HG03457 (cell line): ENCODE results near the gene GNG4.
"Not testable (repeated sequence)": the region's sequence is repeated elsewhere in the genome, so short reads cannot be mapped to it uniquely, and the experiment has no call there.

ENCODE experiments used
- ATAC-seq: cut with Tn5 transposase; IDR thresholded peaks from one replicate; pipeline ENCODE4 v1.9.1; 2021; ENCODE audit warnings: moderate number of reproducible peaks; ENCODE audit not compliant: unreplicated experiment

The GNG4 gene

DNA sequence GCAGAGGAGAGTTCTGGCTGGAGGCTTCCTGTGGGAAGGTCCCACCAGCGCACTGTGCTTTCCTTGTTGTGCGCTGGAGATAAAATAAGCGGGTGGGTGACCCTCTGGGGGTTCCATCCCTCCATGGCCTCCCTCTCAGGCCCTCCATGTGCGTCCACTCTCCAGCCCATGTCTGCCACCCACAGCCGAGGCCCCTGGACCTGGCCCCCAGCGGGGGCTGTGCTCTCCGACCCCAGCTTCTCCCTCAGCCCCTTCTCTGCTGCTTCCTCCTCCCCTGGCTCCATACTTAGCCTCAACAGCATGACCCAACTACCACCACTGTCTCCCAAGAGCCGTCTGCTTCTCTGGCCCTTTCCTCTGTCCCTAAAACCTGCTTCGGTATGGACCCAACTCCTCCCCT lies 61.4 kb downstream of the GNG4 start:
- ATAC-seq: no peak

DNA sequence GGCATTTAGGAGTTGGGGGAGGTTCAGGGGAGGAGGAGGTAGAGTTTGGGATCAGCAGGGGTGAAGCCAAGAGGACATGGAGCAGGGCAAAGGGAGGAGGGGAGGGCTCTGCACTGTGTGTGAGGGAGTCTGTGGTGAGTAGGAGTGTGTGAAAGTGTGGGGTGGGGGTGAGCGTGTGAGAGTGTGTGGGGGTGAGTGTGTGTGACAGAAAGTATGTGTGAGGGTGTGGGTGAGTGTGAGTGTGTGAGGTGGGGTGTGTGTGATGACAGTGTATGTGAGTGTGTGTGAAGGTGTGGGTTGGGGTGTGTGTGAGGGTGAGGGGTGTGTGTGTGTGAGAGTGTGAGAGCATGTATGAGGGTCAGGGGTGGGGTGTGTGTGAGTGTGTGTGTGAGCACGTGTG lies 62.6 kb downstream of the GNG4 start:
- ATAC-seq: no peak

DNA sequence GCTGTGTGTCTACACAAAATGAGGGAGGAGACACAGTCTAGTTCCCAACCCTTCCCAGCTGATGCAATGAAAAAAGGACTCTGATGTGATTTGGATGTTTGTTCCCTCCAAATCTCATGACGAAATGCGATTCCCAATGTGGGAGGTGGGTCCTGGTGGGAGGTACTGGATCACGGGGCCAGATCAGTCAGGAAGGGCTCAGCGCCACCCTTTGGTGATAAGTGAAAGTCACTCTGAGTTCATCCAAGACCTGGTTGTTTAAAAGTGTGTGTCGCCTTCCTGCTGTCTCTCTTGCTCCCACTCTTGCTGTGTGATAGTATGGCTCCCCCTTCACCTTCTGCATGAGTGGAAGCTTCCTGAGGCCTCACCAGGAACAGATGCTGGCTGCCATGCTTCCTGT lies 63.2 kb downstream of the GNG4 start:
- no peak for ATAC-seq

DNA sequence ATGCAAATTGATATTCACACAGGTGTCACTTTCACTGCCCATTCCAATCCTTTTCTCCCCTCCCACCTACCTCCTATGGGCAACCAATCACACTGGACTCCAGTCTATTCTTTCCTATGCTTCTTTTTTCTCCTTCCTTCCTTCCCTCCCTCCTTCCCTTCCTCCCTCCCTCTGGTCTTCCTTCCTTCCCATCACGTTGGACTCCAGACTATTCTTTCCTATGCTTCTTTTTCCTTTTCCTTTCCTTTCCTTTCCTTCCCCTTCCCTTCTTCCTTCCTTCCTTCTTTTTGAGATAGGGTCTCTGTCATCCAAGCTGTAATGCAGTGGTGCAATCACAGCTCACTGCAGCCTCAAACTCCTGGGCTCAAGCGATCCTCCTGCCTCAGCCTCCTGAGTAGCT lies 64.6 kb downstream of the GNG4 start:
- ATAC-seq: no peak

DNA sequence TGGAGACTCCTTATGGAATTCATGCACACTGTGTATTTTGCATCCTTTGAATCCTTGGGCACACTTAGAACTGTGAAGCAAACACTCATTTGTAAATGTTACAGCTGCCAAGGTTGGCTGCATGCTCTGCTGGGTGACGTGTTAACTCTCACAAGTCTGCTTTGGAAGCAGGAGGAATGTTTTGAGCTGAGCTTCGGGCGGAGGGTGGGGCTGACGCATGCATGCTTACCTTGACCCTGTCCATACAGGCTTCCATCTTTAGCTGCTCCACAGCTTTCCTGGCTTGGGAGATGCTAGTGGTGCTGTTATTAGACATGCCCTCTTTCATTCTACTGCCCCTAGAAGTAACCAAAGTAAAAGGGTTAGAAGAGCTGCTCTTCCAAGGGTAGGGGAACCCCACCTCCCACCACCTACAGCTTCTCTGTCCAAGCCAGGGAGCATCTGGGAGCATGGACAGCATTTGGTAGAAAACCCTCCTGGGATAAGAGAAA lies 66.0 kb downstream of the GNG4 start:
- ATAC-seq: no peak

DNA sequence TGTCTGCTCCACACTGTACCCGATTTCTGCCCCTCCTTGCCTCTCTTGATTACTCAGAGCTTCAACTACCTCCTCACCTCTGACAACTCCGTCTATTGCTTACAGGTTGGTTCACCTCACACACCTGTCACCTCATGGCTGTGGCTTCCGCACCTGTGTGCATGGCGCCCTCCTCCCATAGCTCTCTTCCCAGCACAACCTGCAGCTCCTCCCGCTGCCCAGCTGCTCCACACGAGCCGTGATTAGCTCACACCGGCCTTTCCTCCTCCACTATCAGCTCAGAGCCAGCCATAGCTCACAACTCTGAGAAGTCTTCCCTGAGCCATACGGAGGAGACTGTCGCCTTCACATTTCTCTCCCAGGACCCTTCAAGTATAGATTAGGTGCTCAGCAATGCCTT lies 67.5 kb downstream of the GNG4 start:
- no peak for ATAC-seq

DNA sequence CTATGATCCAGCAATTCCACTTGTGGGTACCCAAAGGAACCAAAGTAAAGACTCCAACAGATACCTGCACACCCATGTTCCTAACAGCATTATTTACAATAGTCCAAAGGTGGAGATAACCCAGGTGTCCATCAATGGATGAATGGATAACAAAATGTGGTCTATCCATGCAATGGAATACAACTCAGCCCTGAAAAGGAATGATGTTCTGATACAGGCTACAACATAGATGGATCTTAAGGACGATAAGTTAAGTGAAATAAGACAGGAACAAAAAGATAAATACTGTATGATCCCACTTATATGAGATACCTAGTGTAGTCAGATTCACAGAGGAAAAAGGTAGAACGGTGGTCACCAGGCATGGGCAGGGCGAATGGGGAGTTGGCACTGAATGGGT lies 69.7 kb downstream of the GNG4 start:
- ATAC-seq: no peak

DNA sequence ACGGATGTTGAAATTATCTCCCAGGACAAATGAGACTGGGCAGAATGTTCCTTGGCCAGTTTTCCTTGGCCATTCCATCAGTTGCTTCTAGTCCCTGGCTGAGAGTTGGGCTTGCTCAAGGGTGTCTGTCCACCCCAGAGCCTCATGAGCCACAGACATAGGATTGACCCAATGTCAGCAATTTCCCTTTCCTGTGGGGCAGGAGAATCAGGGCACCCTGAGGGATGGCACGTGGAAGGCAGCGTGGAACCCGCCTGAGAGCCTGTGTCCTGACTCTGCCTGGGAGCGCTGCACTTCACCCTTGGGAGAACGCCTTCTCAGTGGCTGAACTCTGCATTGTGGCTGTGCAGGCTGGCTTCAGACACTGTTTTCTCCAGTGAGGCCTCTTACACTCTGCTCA lies 74.0 kb downstream of the GNG4 start:
- ATAC-seq: no peak

DNA sequence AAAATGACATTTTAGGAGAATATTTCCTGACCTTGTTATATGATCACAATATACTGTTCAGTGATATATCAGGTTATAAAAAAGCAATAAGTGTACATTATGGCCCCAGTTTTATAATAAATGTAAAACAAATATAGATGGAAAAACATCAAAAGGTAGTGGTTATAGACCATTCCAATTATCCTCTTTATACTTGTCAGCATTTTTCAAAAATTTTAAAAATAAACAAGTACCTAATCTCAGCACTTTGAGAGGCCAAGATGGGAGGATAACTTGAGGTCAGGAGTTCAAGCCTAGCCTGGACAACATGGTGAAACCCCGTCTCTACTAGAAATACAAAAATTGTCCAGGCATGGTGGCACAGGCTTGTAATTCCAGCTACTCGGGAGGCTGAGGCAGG lies 75.7 kb downstream of the GNG4 start:
- no peak for ATAC-seq

DNA sequence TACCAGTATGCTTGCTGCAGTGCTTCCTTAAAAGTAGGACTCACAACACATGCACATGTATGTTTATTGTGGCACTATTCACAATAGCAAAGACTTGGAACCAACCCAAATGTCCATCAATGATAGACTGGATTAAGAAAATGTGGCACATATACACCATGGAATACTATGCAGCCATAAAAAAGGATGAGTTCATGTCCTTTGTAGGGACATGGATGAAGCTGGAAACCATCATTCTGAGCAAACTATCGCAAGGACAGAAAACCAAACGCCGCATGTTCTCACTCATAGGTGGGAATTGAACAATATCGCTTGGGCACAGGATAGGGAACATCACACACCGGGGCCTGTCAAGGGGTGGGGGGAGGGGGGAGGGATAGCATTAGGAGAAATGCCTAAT lies 76.6 kb downstream of the GNG4 start:
- ATAC-seq: not testable (repeated sequence)

DNA sequence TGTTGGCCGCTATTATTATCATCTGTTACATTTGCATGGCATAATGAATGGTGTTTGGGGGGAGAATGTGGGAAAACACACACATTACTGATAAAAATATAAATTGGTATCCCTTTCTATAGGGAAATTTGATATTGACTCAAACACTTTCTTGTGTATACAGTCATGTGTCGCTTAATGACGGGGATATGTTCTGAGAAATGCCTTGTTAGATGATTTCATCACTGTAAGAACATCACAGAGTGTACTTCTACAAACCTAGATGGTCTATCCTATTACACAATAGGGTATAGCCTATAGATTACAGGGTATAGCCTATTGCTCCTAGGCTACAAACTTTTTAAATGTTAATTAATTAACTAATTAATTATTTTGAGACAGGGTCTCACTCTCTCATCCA lies 78.1 kb downstream of the GNG4 start:
- ATAC-seq: no peak

DNA sequence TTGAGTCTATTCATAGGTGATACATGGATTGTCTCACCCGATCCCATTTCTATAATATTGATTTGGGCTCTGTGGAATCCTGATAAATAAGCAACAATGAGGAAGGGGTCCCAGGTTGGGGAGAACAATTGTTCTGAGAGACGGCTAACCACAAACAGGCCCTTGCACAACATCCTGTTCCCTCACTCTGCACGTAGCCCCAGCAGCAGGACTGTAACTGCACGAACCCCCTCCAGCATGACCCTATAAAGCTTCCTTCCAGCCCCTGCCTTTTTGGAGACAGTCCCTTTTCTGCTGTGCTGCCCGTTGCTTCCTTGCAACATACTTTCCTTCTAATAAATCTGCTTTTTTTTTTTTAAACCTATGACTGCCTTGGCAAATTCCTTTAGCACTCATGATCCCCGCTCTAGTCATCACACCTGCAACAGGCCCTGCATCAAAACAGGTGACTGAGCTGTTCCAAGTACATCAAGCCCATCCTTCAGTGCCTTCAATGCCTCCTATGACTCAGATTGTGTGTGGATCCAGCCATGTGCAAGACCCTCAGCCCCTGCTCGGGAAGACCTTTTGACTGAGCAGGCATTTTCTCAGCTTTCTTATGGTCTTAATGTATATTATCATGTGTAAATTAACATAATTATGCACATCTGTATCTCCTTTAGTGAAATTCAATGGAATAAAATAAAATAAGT lies 81.6 kb downstream of the GNG4 start:
- no peak for ATAC-seq

DNA sequence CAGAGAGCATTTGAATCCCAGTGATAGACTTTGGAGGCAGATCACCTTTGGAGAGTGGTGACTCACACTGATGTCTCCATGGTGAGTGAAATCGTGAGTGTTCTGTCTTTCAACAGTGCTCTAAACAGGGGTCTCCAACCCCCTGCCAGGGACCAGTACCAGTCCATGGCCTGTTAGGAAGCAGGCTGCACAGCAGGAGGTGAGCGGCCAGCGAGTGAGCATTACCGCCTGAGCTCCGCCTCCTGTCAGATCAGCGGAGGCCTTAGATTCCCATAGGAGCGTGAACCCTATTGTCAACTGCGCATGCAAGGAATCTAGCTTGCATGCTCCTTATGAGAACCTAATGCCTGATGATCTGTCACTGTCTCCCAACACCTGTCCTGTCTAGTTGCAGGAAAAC lies 83.5 kb downstream of the GNG4 start:
- ATAC-seq: no peak

DNA sequence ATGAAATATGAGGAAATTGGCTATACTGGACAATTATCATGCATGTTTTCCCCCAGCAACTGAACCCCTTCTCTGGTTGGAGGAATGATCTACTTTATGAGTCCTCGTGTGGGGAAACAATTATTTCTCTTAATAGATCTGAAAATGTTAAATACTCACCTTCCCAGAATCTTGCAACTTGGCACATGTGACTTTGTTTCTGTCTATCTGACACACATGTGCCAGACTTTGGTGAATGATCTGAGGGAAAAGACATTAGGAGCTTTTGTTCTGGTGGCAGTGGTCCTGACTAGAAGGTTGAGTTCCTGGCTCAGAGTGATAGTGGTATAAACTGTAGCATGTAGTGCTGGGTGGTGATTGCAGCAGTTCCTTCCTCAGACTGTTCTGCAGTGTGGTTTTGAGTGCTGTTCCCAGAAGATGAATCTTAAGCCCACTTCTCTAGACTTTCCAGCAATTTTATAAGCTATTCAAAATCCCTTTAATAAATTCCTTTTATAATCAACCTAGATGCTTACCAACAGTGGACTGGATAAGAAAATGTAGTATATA lies 86.0 kb downstream of the GNG4 start:
- ATAC-seq: no peak

DNA sequence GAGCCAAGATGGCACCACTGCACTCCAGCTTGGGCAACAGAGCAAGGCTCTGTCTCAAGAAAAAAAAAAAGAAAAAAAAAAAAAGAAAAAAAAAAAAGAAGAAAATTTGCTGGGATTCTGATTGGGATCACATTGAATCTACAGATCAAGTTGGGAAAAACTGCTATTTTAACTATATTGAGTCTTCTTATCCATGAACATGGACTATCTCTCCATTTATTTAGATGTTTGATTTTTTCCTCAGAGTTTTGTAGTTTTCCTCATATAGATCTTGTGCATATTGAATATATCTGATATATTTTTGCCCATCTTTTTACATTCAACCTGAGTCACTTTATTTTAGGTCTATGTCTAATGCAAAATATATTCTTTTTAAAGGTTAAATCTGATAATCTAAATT lies 87.0 kb downstream of the GNG4 start:
- ATAC-seq: no peak

DNA sequence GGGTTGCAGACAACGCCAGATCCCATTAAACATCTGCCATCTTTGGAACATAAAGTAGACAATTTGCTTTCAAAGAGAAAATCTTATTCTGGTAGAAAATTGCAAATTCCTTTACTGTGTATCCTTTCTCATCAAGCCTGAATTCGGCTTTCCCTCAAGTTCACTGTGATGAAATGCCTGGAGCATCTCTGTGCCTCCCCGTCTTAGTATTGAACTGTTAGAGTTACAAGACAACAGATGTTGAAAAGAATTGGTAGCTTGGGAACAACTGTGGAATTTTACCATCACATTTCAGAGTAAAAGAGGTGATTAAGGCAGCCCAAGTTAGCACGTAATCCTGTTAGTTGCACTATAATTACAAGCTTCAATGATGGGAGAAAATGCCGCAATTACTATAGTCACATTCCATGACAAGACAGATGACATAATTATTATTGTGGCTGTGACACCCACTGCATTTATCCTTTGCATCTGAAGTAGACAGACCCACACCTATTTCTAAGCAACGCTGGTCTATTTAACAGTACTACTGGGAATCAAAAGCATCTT lies 90.9 kb downstream of the GNG4 start:
- ATAC-seq: no peak

DNA sequence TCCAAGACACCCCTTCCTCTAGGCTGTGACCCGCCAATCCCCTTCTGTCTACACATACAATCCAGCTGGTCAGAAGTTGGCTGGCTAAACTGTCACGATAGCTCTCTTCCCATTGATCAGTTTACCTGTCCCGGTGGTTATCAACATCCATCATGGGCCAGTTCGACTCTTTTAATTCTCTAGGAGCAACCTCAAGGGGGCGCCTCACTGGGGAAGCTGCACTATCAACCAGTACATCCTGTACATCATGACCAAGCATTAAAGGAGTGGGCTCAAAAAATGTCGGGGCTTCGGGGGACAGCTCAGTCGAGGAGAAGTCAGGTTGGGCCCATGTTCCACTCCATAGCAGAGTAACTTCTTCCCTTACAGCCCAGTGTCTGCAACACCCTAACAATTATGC lies 92.1 kb downstream of the GNG4 start:
- no peak for ATAC-seq

DNA sequence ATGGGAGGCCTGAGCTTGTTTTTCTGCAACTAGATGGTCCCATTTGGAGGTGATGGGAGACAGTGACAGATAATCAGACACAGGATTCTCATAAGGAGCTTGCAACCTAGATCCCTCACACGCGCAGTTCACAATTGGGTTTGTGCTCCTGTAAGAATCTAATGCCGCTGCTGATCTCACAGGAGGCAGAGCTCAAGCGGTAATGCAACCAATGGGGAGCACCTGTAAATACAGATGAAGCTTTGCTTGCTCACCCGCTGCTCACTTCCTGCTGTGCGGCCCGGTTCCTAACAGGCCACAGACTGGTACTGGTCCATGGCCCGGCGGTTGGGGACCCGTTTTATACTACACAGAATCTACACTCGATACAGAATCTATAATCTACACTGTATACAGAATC lies 92.8 kb downstream of the GNG4 start:
- ATAC-seq: no peak

DNA sequence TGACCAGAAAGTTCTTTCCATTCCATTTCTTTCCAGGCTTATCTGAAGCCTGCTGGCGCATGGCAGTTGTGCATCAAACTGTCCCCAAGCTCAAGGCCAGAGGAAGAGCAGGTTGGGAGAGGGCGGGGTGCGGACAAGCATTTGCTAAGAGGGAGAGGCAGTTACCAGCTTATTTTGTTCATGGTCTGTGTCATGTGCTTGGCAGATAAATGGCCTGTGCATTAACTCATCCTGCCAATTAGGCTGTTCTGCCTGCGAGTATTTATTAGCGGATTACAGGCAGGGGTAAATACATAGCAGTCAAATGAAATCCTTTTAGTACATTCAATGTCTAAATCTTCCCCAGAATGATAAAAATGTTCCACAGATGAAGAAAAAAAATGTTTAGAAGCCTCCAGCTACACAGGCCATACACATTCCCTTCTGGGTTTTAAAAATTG lies 96.5 kb downstream of the GNG4 start:
- ATAC-seq: no peak

DNA sequence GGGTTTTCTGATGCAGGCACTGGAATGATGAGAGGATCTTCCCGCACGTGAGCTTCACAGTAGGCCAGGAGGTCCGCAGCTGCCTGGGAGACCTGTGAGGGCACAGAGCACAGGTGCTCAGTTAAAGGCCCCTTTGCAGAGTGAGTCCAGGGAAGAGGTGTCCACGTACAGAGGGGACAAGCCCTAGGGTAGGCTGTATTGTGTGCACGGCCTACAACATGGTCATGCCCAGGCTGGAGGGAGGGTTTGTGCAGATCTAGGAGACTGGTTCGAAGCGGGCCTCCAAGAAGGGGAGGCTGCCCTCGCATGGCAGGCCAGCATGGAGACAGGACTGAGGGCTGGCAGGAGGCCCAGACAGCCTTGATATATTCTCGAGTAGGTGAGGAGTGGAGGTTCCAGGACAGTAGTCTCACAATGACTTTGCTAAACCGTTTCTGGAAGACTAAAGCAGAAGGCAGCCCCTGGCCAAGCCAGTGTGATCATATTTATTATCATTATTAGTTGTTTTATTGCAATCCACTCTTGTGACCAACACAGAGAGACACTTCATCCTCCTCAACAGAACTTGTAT lies 97.4 kb downstream of the GNG4 start:
- ATAC-seq: no peak

DNA sequence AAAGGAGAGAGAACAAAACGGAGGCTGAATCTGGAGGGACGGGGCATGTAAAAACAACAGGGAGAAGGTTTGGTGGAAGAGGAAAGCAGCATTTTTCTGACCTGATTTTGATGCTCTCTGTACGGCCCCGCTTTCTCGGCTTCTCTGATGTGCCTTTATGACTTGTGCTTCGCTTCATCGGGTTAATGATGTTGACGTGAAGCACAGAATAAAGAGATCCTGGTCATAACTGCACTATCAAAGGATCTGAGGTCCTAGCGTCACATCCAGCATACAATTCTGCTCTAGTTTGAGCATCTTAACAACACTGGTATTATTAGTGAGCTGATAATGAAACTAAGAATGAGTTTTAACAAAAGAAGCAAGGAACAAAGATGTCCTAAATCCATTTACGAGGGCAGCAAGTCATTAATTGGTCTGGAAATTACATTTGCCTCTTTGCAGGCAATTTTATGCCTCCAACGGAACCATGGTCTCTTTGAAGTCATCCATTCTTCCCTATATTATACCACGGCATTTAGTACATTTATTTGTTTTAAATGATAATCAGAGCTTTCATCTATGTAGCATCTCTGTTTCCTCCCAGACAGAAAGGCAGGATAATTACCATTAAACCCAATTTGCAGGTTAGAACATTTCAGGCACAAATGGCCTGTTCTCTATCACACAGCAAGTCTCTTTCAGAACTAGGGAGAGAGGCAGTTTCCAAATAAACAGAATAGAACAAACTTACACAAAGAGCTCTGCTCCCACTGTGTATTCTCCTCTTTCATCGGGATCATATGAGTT lies 100.0 kb downstream of the GNG4 start:
- no peak for ATAC-seq
